OCI-LY7 (cell line): ENCODE measurements around the gene ZNF439. TPM values are rescaled to one million over a fixed set of nuclear protein-coding genes. Genes with fewer than 3 reads are reported as not detected.

Source experiments
- BruUV-seq: library from RNA; stranded (reverse); fragments of 400-500 nt; replicated peaks from 2 replicates; lab custom pipeline; 2021; lab: Mats Ljungman, UMichigan
- CTCF ChIA-PET: fragments of 300-600 bp; sonication (Branson Sonifier 250); formaldehyde crosslinking; loops from one replicate; lab custom pipeline; 2022; ENCODE audit warnings: antibody characterized with exemption; ENCODE audit not compliant: unreplicated experiment; lab: Charles Lee
- POLR2A ChIA-PET: fragments of 300-600 bp; sonication (Branson Sonifier 250); formaldehyde crosslinking; loops from one replicate; lab custom pipeline; 2022; ENCODE audit warnings: antibody characterized with exemption; lab: Charles Lee
- DNase-seq: peaks from one replicate; pipeline ENCODE4 v3.0.0-alpha.2; 2015; ENCODE audit warnings: low spot score
- H2AFZ ChIP-seq: fragments of 200-600 bp; sonication (generic), shearing (Covaris generic); 2 replicates; pipeline ENCODE4 v1.6.1; 2014; ENCODE audit warnings: mild to moderate bottlenecking, antibody characterized with exemption, low read length, moderate library complexity
- H3K27ac ChIP-seq: fragments of 200-600 bp; sonication (generic); 2 replicates; pipeline ENCODE4 v1.5.1; 2014; ENCODE audit warnings: mixed run types, low read depth, mild to moderate bottlenecking, moderate library complexity, low read length, inconsistent platforms; ENCODE audit not compliant: poor library complexity, severe bottlenecking
- H3K36me3 ChIP-seq: fragments of 200-600 bp; sonication (generic); 2 replicates; pipeline ENCODE4 v1.6.1; 2014; ENCODE audit warnings: mild to moderate bottlenecking, antibody characterized with exemption, low read length, moderate library complexity, mixed read lengths; ENCODE audit not compliant: insufficient read depth
- H3K4me1 ChIP-seq: fragments of 200-600 bp; sonication (generic); 2 replicates; pipeline ENCODE4 v1.5.1; 2014; ENCODE audit warnings: mild to moderate bottlenecking, low read length; ENCODE audit not compliant: insufficient read depth, poor library complexity, severe bottlenecking
- H3K4me2 ChIP-seq: fragments of 200-600 bp; sonication (generic); 2 replicates; pipeline ENCODE4 v1.6.1; 2014; ENCODE audit warnings: mild to moderate bottlenecking, low read length
- H3K4me3 ChIP-seq: fragments of 200-600 bp; sonication (generic); 2 replicates; pipeline ENCODE4 v1.5.1; 2014; ENCODE audit warnings: mild to moderate bottlenecking, low read depth, low read length; ENCODE audit not compliant: poor library complexity, severe bottlenecking
- H3K79me2 ChIP-seq: fragments of 200-600 bp; sonication (generic); 2 replicates; pipeline ENCODE4 v1.6.1; 2016; ENCODE audit warnings: low read depth, mild to moderate bottlenecking, low read length, moderate library complexity, mixed read lengths; ENCODE audit not compliant: insufficient read depth
- H3K9me2 ChIP-seq: fragments of 200-600 bp; sonication (generic); 2 replicates; pipeline ENCODE4 v1.6.1; 2016; ENCODE audit warnings: mild to moderate bottlenecking, low read length, mixed read lengths; ENCODE audit not compliant: insufficient read depth
- H3K9me3 ChIP-seq: fragments of 200-600 bp; sonication (generic); 2 replicates; pipeline ENCODE4 v1.6.1; 2014; ENCODE audit warnings: mild to moderate bottlenecking, mixed run types, low read length, mixed read lengths
- H4K20me1 ChIP-seq: fragments of 200-600 bp; sonication (generic); 2 replicates; pipeline ENCODE4 v1.6.1; 2014; ENCODE audit warnings: mild to moderate bottlenecking, antibody characterized with exemption, low read length, moderate library complexity, mixed read lengths; ENCODE audit not compliant: insufficient read depth
- EZH2phosphoT487 ChIP-seq: fragments of 200-600 bp; sonication (generic); IDR thresholded peaks from 2 replicates; pipeline ENCODE4 v1.6.1; 2018; ENCODE audit warnings: low read depth, borderline replicate concordance, mild to moderate bottlenecking, mixed run types, antibody characterized with exemption, low read length, moderate library complexity, mixed read lengths
- intact Hi-C: fragments of 100-400 bp; cut with micrococcal nuclease; formaldehyde crosslinking; loops from one replicate; pipeline ENCODE4 v1.10.0; 2022; ENCODE audit not compliant: unreplicated experiment
- total RNA-seq, 2 experiments: library from RNA; depleted of rRNA in 1 of 2; stranded (reverse); fragments of >200 nt in 1 of 2; shearing (Covaris generic) in 1 of 2; gene quantifications; 2 replicates each; pipeline ENCODE4 v1.2.3, GENCODE V29; 2014 to 2022
- TF ChIP-seq, protein P1 (sequence below): fragments of 200-600 bp; sonication (generic); conservative IDR thresholded peaks from 2 replicates; pipeline ENCODE4 v1.5.1; 2014; ENCODE audit warnings: mild to moderate bottlenecking, antibody characterized with exemption, low read length, moderate library complexity, mixed read lengths

Gene ZNF439
- total RNA-seq, 2 experiments from 2014 or later, result 33.8 to 40.2 TPM

DNA sequence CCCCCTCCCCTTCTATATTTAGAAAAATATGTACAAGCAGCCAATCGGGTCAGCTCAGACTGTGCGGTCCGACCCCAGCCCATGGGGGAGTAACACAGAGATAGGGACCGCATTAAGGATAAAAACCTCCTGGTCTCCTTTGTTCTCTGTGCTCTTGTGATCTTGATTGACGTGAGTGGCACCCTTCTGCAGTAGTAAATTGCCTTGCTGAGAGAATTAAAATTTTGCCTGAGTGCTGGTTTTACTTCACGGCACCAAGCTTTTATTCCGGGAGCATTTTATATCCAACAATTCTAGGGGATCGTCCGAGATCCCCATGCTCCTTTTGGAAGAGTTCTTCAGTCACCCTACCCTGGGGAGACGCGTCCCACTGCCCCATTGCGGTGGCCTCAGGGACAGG is 32.1 kb downstream of the ZNF439 start:
- POLR2A ChIA-PET, result interaction anchor here (1.0 kb wide), 1 partner anchor 83 kb away, joined by 3 read pairs; no protein-coding TSS in a partner anchor
- BruUV-seq, result no TSS peak
- no peak overlapping the region for H3K4me3 ChIP-seq

DNA sequence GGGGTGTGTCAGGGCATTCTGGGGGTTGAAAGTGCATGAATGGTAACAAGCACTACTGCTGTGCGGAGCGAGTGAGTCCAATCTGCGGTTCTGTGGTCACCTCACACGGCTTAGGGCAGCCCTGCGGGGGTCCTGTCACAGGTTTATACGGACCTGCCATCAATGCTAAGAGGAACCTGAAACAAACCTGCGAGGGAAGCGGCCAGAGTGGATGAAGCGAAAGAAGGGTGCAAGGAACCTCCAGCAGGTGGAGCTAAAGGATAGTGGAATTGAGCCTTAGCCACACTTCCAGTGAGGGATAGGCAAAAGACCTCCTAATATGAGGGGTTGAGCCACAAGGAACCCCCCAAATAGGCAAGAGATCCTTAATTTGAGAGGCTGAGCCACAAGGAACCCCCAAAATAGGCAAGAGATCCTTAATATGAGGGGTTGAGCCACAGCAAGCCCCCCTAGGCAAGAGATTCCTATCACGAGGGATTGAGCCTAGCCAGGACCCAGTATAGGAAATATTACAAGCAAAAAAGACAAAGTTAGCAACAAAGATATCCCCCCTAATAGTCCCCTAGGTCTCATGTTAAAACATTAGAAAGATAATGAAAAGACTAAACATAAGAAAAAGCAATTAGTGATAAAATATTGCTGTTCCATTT is 32.8 kb downstream of the ZNF439 start:
- Histone ChIP-seq H3K4me1 (no peaks in the 10 kb centered on the region), H3K4me2 (no peak overlapping the region), H3K27ac (no peak overlapping the region), H3K9me2 (no peaks in the 10 kb centered on the region), H4K20me1 (no peaks in the 10 kb centered on the region), H2AFZ (no peak overlapping the region), H3K4me3 (no peak overlapping the region), H3K79me2 (no peaks in the 10 kb centered on the region), H3K36me3 (no peaks in the 10 kb centered on the region), H3K9me3 (no peaks in the 10 kb centered on the region)
- no TSS peak for BruUV-seq
- TF ChIP-seq EZH2phosphoT487, result no peak
- TF ChIP-seq, protein P1, sequence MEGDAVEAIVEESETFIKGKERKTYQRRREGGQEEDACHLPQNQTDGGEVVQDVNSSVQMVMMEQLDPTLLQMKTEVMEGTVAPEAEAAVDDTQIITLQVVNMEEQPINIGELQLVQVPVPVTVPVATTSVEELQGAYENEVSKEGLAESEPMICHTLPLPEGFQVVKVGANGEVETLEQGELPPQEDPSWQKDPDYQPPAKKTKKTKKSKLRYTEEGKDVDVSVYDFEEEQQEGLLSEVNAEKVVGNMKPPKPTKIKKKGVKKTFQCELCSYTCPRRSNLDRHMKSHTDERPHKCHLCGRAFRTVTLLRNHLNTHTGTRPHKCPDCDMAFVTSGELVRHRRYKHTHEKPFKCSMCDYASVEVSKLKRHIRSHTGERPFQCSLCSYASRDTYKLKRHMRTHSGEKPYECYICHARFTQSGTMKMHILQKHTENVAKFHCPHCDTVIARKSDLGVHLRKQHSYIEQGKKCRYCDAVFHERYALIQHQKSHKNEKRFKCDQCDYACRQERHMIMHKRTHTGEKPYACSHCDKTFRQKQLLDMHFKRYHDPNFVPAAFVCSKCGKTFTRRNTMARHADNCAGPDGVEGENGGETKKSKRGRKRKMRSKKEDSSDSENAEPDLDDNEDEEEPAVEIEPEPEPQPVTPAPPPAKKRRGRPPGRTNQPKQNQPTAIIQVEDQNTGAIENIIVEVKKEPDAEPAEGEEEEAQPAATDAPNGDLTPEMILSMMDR, result peak; percentile 83
- intact Hi-C loops, result loop anchor here (1.0 to 2.0 kb wide), 5 partner anchors 42 to 260 kb away; partner anchors contain the start of genes ZNF20 and ZNF878
- CTCF ChIA-PET, result no interaction called here
- POLR2A ChIA-PET, result interaction anchor here (1.0 kb wide), 1 partner anchor 84 kb away, joined by 3 read pairs; no protein-coding TSS in a partner anchor
- peak; percentile 72 for DNase-seq

More for the DNA sequence above, 32.1 kb downstream of the ZNF439 start:
- DNase-seq, result no peak
- intact Hi-C loops, result loop anchor here (2.0 kb wide), 3 partner anchors 42 to 260 kb away; partner anchors contain the start of genes ZNF20 and ZNF878
- no peaks in the 10 kb centered on the region for H4K20me1 ChIP-seq
- H3K36me3 ChIP-seq, result no peaks in the 10 kb centered on the region
- no peak overlapping the region for H2AFZ ChIP-seq
- no peaks in the 10 kb centered on the region for H3K4me1 ChIP-seq
- H3K79me2 ChIP-seq, result no peaks in the 10 kb centered on the region
- H3K27ac ChIP-seq, result no peak overlapping the region
- no peak for TF ChIP-seq EZH2phosphoT487
- TF ChIP-seq, protein P1, result no peak
- CTCF ChIA-PET, result no interaction called here
- no peaks in the 10 kb centered on the region for H3K9me2 ChIP-seq
- H3K4me2 ChIP-seq, result no peak overlapping the region
- H3K9me3 ChIP-seq, result no peaks in the 10 kb centered on the region

DNA sequence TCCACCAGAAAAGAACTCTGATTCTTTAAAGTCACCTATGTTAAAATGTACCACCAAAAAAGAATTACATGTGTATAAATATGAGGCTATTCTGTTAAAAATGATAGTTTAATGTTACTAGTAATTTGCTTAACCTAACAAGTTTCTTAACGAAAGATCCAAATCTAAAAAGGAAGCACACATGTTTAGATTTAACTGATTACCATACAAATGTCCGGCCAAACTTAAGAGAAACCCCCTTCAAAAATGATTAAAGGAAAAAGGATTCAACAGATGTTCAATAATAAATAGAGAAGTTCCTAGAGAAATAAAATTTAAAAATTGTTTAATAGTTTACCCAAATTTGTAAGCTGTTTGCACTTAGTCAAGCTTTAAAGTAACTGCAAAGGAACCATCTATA is 34.1 kb downstream of the ZNF439 start:
- BruUV-seq, result no TSS peak
- Histone ChIP-seq H3K79me2 (no peaks in the 10 kb centered on the region), H4K20me1 (no peaks in the 10 kb centered on the region), H3K9me3 (no peaks in the 10 kb centered on the region), H3K4me2 (no peak overlapping the region), H3K4me3 (no peak overlapping the region), H2AFZ (no peak overlapping the region), H3K4me1 (peaks cover 6% of the 10 kb centered on the region), H3K9me2 (no peaks in the 10 kb centered on the region), H3K27ac (no peak overlapping the region), H3K36me3 (no peaks in the 10 kb centered on the region)
- TF ChIP-seq, protein P1, result no peak
- no peak for TF ChIP-seq EZH2phosphoT487
- ChIA-PET CTCF (no interaction called here), POLR2A (interaction anchor here (0.6 kb wide), 1 partner anchor 559 kb away, joined by 3 read pairs; no protein-coding TSS in a partner anchor)
- no peak for DNase-seq
- intact Hi-C loops, result no loop called here
